ENCODE results near the gene RTKN.
"Not testable (repeated sequence)": the region's sequence is repeated elsewhere in the genome, so short reads cannot be mapped to it uniquely, and the experiment has no call there.

DNA sequence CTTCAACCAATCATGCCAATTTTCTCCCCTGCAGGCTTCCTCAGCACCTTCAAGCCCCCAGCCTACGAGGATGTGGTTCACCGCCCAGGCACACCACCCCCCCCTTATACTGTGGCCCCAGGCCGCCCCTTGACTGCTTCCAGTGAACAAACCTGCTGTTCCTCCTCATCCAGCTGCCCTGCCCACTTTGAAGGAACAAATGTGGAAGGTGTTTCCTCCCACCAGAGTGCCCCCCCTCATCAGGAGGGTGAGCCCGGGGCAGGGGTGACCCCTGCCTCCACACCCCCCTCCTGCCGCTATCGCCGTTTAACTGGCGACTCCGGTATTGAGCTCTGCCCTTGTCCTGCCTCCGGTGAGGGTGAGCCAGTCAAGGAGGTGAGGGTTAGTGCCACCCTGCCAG lies 18.4 kb upstream of the RTKN start:
- TF ChIP-seq CTCF, POLR2A (IDR thresholded peaks at IDR 0.05): not testable (repeated sequence)

Data from lower leg skin (tissue), 3 donors.